Hippocampal formation (tissue), 2 donors: Measurements from ENCODE around the gene AK4.
A peak's percentile ranks its signal among the peaks of the same experiment; 100 is the strongest.
"Not testable (repeated sequence)": the region's sequence is repeated elsewhere in the genome, so short reads cannot be mapped to it uniquely, and the experiment has no call there.

Source experiments
- DNase-seq, 2 donors: peaks; one replicate each; lab custom pipeline; 2025; lab: John Stamatoyannopoulos, UW

Gene AK4

GRCh38 chr1:65213271-65214023 lies 65.4 kb downstream of the AK4 start:
- DNase-seq: no peak

- DNase-seq: no peak
Observed at GRCh38 chr1:65214340-65215027, 66.5 kb downstream of the AK4 start.

GRCh38 chr1:65216989-65217388 lies 69.0 kb downstream of the AK4 start:
- no peak for DNase-seq

GRCh38 chr1:65221638-65222339 lies 73.8 kb downstream of the AK4 start:
- no peak for DNase-seq

GRCh38 chr1:65222340-65222940 lies 74.4 kb downstream of the AK4 start:
- DNase-seq: no peak

- DNase-seq: no peak
Observed at GRCh38 chr1:65224681-65225091, 76.7 kb downstream of the AK4 start.

GRCh38 chr1:65225179-65225578 lies 77.2 kb downstream of the AK4 start:
- no peak for DNase-seq

GRCh38 chr1:65229201-65229600 lies 81.2 kb downstream of the AK4 start:
- no peak for DNase-seq

GRCh38 chr1:65229754-65230339 lies 81.8 kb downstream of the AK4 start:
- DNase-seq: no peak

- DNase-seq: no peak
Observed at GRCh38 chr1:65230731-65231481, 82.9 kb downstream of the AK4 start.

GRCh38 chr1:65231718-65232330 lies 83.8 kb downstream of the AK4 start:
- DNase-seq: no peak

GRCh38 chr1:65232461-65232990 lies 84.5 kb downstream of the AK4 start:
- DNase-seq: no peak

- no peak for DNase-seq
Observed at GRCh38 chr1:65233782-65234181, 85.8 kb downstream of the AK4 start.

- peak in 1 of 2 donors; percentile 56 for DNase-seq
Observed at GRCh38 chr1:65235867-65236805, 88.1 kb downstream of the AK4 start.

- DNase-seq: not testable (repeated sequence)
Observed at GRCh38 chr1:65237088-65237487, 89.1 kb downstream of the AK4 start.

- DNase-seq: no peak
Observed at GRCh38 chr1:65237503-65237902, 89.5 kb downstream of the AK4 start.

- DNase-seq: no peak
Observed at GRCh38 chr1:65238010-65238409, 90.0 kb downstream of the AK4 start.

GRCh38 chr1:65243491-65243890 lies 95.5 kb downstream of the AK4 start:
- no peak for DNase-seq

- no peak for DNase-seq
Observed at GRCh38 chr1:65245295-65245694, 97.3 kb downstream of the AK4 start.
